Nephron progenitor cell (in vitro differentiated cells): ENCODE results near the gene PCDH19.

Experiments used
- DNase-seq: peaks from one replicate; pipeline ENCODE4 v3.0.0; 2021
- H3K27ac Mint-ChIP-seq: 2 replicates; pipeline ENCODE4 v1.8.0; 2021; ENCODE audit warnings: mild to moderate bottlenecking, moderate library complexity, mixed read lengths
- H3K27me3 Mint-ChIP-seq: 2 replicates; pipeline ENCODE4 v1.8.0; 2021; ENCODE audit warnings: mild to moderate bottlenecking, low read depth, mixed read lengths; ENCODE audit not compliant: poor library complexity
- H3K36me3 Mint-ChIP-seq: 2 replicates; pipeline ENCODE4 v1.8.0; 2021; ENCODE audit warnings: low read depth, mixed read lengths
- H3K4me1 Mint-ChIP-seq: 2 replicates; pipeline ENCODE4 v1.8.0; 2021; ENCODE audit warnings: mixed read lengths
- H3K4me3 Mint-ChIP-seq: 2 replicates; pipeline ENCODE4 v1.8.0; 2021; ENCODE audit warnings: mild to moderate bottlenecking, moderate library complexity, mixed read lengths
- H3K9me3 Mint-ChIP-seq: 2 replicates; pipeline ENCODE4 v1.8.0; 2021; ENCODE audit warnings: mild to moderate bottlenecking, moderate library complexity, mixed read lengths
- CTCF ChIP-seq: fragments of 200-600 bp; sonication (generic); IDR thresholded peaks from 2 replicates; pipeline ENCODE4 v1.5.0; 2021; ENCODE audit warnings: antibody characterized with exemption

Gene PCDH19

DNA sequence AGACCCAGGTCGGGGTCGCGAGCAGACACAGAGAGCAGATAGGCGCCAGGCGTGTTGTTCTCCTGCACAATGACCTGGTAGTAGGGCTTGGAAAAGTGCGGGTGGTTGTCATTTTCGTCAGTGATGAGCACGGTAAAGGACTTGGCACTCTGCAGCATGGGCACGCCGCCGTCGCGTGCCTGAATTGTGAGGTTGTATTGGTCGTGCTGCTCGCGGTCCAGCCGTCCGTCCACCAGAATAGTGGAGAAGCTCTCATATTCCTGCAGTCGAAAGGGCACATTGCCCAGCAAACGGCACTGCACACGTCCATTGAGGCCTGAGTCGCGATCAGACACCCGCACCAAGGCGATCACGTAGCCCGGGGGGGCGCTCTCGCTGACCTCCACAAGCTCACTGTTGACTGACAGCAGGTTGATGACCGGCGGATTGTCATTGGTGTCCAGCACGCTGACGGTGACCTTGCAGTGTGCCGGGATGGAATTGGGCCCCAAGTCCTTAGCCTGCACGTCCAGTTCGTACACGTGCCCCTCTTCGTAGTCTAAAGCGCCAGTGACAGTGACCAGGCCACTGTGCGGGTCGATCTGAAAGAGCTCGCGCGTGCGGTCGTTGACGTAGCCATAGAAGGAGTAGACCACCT, 2.8 kb downstream of the PCDH19 start:
- Mint-ChIP-seq H3K4me1 (peaks cover 66% of the 10 kb centered on the region), H3K27me3 (peaks cover 29% of the 10 kb centered on the region), H3K4me3 (peak overlapping the region; percentile 79)

DNA sequence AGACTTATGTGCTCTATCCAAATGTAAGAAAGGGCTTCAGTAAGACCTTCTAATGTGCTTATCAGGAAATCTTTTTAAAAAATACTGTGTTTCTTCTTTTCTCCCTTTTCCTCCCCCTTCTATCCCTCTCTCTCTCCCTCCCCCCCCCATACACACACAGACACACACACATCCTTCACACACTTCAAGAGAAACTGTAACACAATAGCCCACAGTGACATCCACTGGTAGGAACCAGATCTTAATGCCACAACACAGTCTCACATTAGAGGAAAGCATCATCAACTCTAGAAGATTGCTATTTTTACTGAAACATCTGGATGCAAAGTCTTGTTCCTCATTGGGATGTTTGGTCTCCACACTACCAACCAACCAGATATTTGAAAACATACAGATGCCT, 4.6 kb downstream of the PCDH19 start:
- Mint-ChIP-seq H3K4me3 (peak overlapping the region; percentile 79), H3K27me3 (peaks cover 14% of the 10 kb centered on the region), H3K27ac (no peak overlapping the region), H3K9me3 (peaks cover 24% of the 10 kb centered on the region), H3K36me3 (peaks cover 49% of the 10 kb centered on the region), H3K4me1 (peaks cover 55% of the 10 kb centered on the region)
- DNase-seq = no peak
- TF ChIP-seq CTCF = no peak

More for the DNA sequence above, 2.8 kb downstream of the PCDH19 start:
- H3K9me3 Mint-ChIP-seq = peaks cover 24% of the 10 kb centered on the region
- peaks cover 30% of the 10 kb centered on the region for H3K36me3 Mint-ChIP-seq
- H3K27ac Mint-ChIP-seq = no peak overlapping the region
- no peak for TF ChIP-seq CTCF
- no peak for DNase-seq

DNA sequence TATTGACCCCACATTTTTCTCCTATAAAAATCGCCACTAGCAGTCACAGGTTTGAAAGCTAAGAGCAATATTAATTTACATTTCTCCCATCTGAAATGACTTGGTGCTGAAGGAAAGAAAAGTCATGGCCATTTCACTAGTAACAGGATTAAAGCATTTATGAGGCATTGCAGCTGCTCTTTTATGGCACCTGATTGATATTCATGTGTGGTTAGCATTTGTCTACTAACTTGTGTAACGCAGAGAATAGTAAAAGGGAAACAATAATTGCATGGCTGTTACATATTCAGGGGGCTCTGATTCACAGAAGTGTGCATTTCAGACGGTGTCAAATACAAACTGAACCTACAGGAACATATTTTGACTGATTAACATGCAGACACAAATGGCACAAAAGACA, 5.2 kb downstream of the PCDH19 start:
- DNase-seq = no peak
- peaks cover 14% of the 10 kb centered on the region for H3K27me3 Mint-ChIP-seq
- no peak overlapping the region for H3K27ac Mint-ChIP-seq
- H3K4me3 Mint-ChIP-seq = peak overlapping the region; percentile 79
- H3K36me3 Mint-ChIP-seq = peaks cover 54% of the 10 kb centered on the region
- H3K4me1 Mint-ChIP-seq = peaks cover 55% of the 10 kb centered on the region
- no peak for TF ChIP-seq CTCF
- H3K9me3 Mint-ChIP-seq = peaks cover 24% of the 10 kb centered on the region

- DNase-seq = no peak
- peak overlapping the region; percentile 94 for H3K27ac Mint-ChIP-seq
- H3K27me3 Mint-ChIP-seq = peaks cover 6% of the 10 kb centered on the region
- H3K4me3 Mint-ChIP-seq = peak overlapping the region; percentile 35
- no peak for TF ChIP-seq CTCF
- no peaks in the 10 kb centered on the region for H3K9me3 Mint-ChIP-seq
- H3K4me1 Mint-ChIP-seq = peaks cover 51% of the 10 kb centered on the region
- H3K36me3 Mint-ChIP-seq = peaks cover 75% of the 10 kb centered on the region
Measured at GRCh38 chrX:100395781-100396180, 14.3 kb downstream of the PCDH19 start.

GRCh38 chrX:100381619-100382018, 28.5 kb downstream of the PCDH19 start:
- Mint-ChIP-seq H3K27me3 (no peaks in the 10 kb centered on the region), H3K27ac (no peak overlapping the region)
- DNase-seq = no peak

More at GRCh38 chrX:100381619-100382018, 28.5 kb downstream of the PCDH19 start:
- TF ChIP-seq CTCF = no peak
- Mint-ChIP-seq H3K9me3 (no peaks in the 10 kb centered on the region), H3K4me3 (peak overlapping the region; percentile 13), H3K36me3 (peaks cover 24% of the 10 kb centered on the region), H3K4me1 (peaks cover 64% of the 10 kb centered on the region)
